Endodermal cell (in vitro differentiated cells): ENCODE measurements around the gene CECR2. TPM values are rescaled to one million over a fixed set of nuclear protein-coding genes. Genes with fewer than 3 reads are reported as not detected.

Source experiments
- DNase-seq: peaks from one replicate; pipeline ENCODE4 v3.0.0-alpha.2; 2017
- H3K27ac ChIP-seq: 2 replicates; pipeline ENCODE4 v1.5.1; 2013; ENCODE audit warnings: mild to moderate bottlenecking, low read depth, low read length, moderate library complexity
- H3K27me3 ChIP-seq: 2 replicates; pipeline ENCODE4 v1.6.1; 2013; ENCODE audit warnings: mild to moderate bottlenecking, low read length, moderate library complexity; ENCODE audit not compliant: insufficient read depth, control insufficient read depth, poor library complexity, severe bottlenecking
- H3K36me3 ChIP-seq: 2 replicates; pipeline ENCODE4 v1.7.0; 2013; ENCODE audit warnings: mild to moderate bottlenecking, low read length, moderate library complexity; ENCODE audit not compliant: control insufficient read depth, insufficient read depth
- H3K4me1 ChIP-seq: one replicate; pipeline ENCODE4 v1.7.0; 2013; ENCODE audit warnings: low read length; ENCODE audit not compliant: control insufficient read depth, insufficient read depth
- H3K4me3 ChIP-seq: 2 replicates; pipeline ENCODE4 v1.5.1; 2013; ENCODE audit warnings: mild to moderate bottlenecking, low read length, moderate library complexity
- H3K9ac ChIP-seq: 2 replicates; pipeline ENCODE4 v1.6.1; 2013; ENCODE audit warnings: mild to moderate bottlenecking, low read length, moderate library complexity; ENCODE audit not compliant: poor library complexity, severe bottlenecking; ENCODE audit errors: extremely low read depth
- H3K9me3 ChIP-seq: 2 replicates; pipeline ENCODE4 v1.6.1; 2013; ENCODE audit warnings: mild to moderate bottlenecking, low read length, moderate library complexity; ENCODE audit not compliant: control insufficient read depth
- H3K27ac Mint-ChIP-seq: 2 replicates; pipeline ENCODE4 v1.8.0; 2020; ENCODE audit warnings: mixed read lengths
- H3K27me3 Mint-ChIP-seq: 2 replicates; pipeline ENCODE4 v1.8.0; 2021; ENCODE audit warnings: mild to moderate bottlenecking, mixed read lengths; ENCODE audit not compliant: insufficient read depth
- H3K36me3 Mint-ChIP-seq: 2 replicates; pipeline ENCODE4 v1.8.0; 2020; ENCODE audit warnings: low read depth, mixed read lengths
- H3K4me1 Mint-ChIP-seq: 2 replicates; pipeline ENCODE4 v1.8.0; 2020; ENCODE audit warnings: mixed read lengths
- H3K4me3 Mint-ChIP-seq: 2 replicates; pipeline ENCODE4 v1.8.0; 2020; ENCODE audit warnings: mild to moderate bottlenecking, moderate library complexity, mixed read lengths
- H3K9me3 Mint-ChIP-seq: 2 replicates; pipeline ENCODE4 v1.8.0; 2020; ENCODE audit warnings: mild to moderate bottlenecking, mixed read lengths
- CTCF ChIP-seq: fragments of 200-600 bp; sonication (generic); conservative IDR thresholded peaks from 2 replicates; pipeline ENCODE4 v1.5.0; 2021; ENCODE audit warnings: antibody characterized with exemption, mild to moderate bottlenecking
- WGBS, 2 experiments: methylation state at CpG; one replicate each; pipeline versions ENCODE4 v1.1.5 to v1.1.7; 2013; ENCODE audit warnings: missing lambda C conversion rate in 2 of 2, mixed read lengths in 1 of 2; ENCODE audit not compliant: insufficient coverage in 1 of 2, insufficient read length in 1 of 2; 5-methylcytosine and 5-hydroxymethylcytosine counted together
- total RNA-seq, 2 donors: library from RNA; stranded (reverse); fragmentation: NEBNext Ultra II Directional in 1 of 2; extraction: Animal tissue kit (Norgen Biotek cat#: 25700) in 1 of 2; gene quantifications; 2 replicates in 1 of 2; 3 replicates in 1 of 2; pipeline ENCODE4 v1.2.1, GENCODE V29; 2021

The CECR2 gene
- total RNA-seq, 2 donors from 2014 or later = 98.9 to 105 TPM

- H3K27me3 ChIP-seq = no peaks in the 10 kb centered on the region
- no peak overlapping the region for H3K4me3 ChIP-seq
- H3K9me3 ChIP-seq = peaks cover 24% of the 10 kb centered on the region
- H3K27me3 Mint-ChIP-seq = no peaks in the 10 kb centered on the region
- peaks cover 73% of the 10 kb centered on the region for H3K36me3 Mint-ChIP-seq
- 83 to 89% methylated on average over 3 of the region's 3 CpGs for WGBS, 2 experiments
- H3K4me3 Mint-ChIP-seq = no peak overlapping the region
- no peak for TF ChIP-seq CTCF
- no peaks in the 10 kb centered on the region for H3K4me1 Mint-ChIP-seq
- no peaks in the 10 kb centered on the region for H3K4me1 ChIP-seq
- H3K9ac ChIP-seq = no peak overlapping the region
- H3K36me3 ChIP-seq = peaks cover 84% of the 10 kb centered on the region
- no peak overlapping the region for H3K27ac ChIP-seq
- DNase-seq = no peak
- peaks cover 11% of the 10 kb centered on the region for H3K9me3 Mint-ChIP-seq
- H3K27ac Mint-ChIP-seq = no peak overlapping the region
These were observed 231.8 kb downstream of the CECR2 start for GRCh38 chr22:17601031-17601430.

- no peak for TF ChIP-seq CTCF
- 96 to 100% methylated on average over 4 of the region's 4 CpGs for WGBS, 2 experiments
- Histone ChIP-seq H3K27ac (no peak overlapping the region), H3K36me3 (peaks cover 80% of the 10 kb centered on the region), H3K9me3 (no peaks in the 10 kb centered on the region), H3K4me3 (no peak overlapping the region), H3K27me3 (no peaks in the 10 kb centered on the region), H3K9ac (no peak overlapping the region), H3K4me1 (no peaks in the 10 kb centered on the region)
- no peaks in the 10 kb centered on the region for H3K27me3 Mint-ChIP-seq
- no peak for DNase-seq
- no peaks in the 10 kb centered on the region for H3K4me1 Mint-ChIP-seq
- no peaks in the 10 kb centered on the region for H3K9me3 Mint-ChIP-seq
- peak overlapping the region; percentile 36 for H3K27ac Mint-ChIP-seq
- H3K4me3 Mint-ChIP-seq = no peak overlapping the region
- H3K36me3 Mint-ChIP-seq = peaks cover 49% of the 10 kb centered on the region
These were observed 234.4 kb downstream of the CECR2 start for GRCh38 chr22:17603668-17604067.

- H3K9me3 ChIP-seq = no peaks in the 10 kb centered on the region
- no peaks in the 10 kb centered on the region for H3K27me3 ChIP-seq
- H3K27ac ChIP-seq = no peak overlapping the region
- H3K4me1 ChIP-seq = no peaks in the 10 kb centered on the region
- no peak overlapping the region for H3K4me3 ChIP-seq
- Mint-ChIP-seq H3K4me1 (peaks cover 4% of the 10 kb centered on the region), H3K36me3 (peaks cover 43% of the 10 kb centered on the region), H3K9me3 (no peaks in the 10 kb centered on the region), H3K4me3 (no peak overlapping the region), H3K27ac (no peak overlapping the region), H3K27me3 (no peaks in the 10 kb centered on the region)
- no peak for TF ChIP-seq CTCF
- H3K36me3 ChIP-seq = peaks cover 77% of the 10 kb centered on the region
- WGBS, 2 experiments = 96 to 97% methylated on average over 5 of the region's 5 CpGs
- H3K9ac ChIP-seq = no peak overlapping the region
- DNase-seq = no peak
These were observed 237.2 kb downstream of the CECR2 start for GRCh38 chr22:17606496-17606895.

Other genes starting within 250 kb of the CECR2 start
- gene TMEM121B, start 248.1 kb upstream of the CECR2 start, total RNA-seq = 10 to 100 TPM in 1 of 2 donors, 1 to 10 TPM in 1; 8.9 to 10.9 TPM
- gene HDHD5, start 210.2 kb upstream of the CECR2 start, total RNA-seq = 10 to 100 TPM; 39.4 to 53.0 TPM
- gene ADA2, start 150.0 kb upstream of the CECR2 start, total RNA-seq = 10 to 100 TPM; 57.6 to 86.8 TPM
- gene SLC25A18, start 194.0 kb downstream of the CECR2 start, total RNA-seq = 10 to 100 TPM in 1 of 2 donors, 1 to 10 TPM in 1; 6.9 to 14.3 TPM